ENCODE data around the gene RFTN2.
"Not testable (repeated sequence)": the region's sequence is repeated elsewhere in the genome, so short reads cannot be mapped to it uniquely, and the experiment has no call there.

Gene RFTN2

DNA sequence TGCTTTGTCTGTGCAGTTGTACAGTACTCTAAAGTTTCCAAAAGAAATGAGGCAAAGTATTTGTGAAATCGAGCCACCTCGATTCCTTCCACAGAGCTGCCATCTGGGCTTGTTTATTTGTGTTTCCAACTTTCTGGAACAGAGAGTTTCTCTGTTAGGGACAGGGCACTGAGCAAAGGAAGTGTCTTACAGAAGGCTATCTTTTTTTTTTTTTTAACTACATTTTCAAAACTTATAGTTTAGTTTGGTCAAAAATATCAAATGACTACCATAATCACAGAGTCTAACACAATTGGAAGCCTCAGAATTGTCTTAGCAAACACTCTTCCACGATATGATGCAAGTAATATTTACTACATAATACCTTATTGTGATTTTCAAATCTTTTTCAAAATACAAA lies 796 bp downstream of the RFTN2 start:
- DNase-seq = no peak

- no peak for DNase-seq
Observed at GRCh38 chr2:197674060-197674459, 1.3 kb downstream of the RFTN2 start.

DNA sequence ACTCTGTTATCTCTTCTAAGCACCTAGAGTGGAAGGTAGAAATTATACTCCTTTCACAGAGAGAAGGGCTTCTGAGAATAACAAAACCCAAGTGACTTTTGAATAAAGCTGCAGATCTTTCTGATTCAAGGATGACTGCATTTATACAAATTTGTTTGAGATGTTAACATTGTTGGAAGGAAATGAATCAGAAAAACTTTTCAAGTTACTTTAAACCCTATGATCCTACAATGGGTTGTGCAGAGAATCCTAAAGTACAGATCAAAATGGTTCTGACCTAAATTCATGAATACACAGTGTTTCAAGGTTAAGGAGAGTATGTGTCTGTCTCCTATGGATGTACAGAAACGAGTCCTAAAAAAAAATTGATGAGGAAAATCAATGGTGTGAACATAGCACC lies 1.8 kb downstream of the RFTN2 start:
- no peak for DNase-seq

GRCh38 chr2:197673106-197673505 lies 2.3 kb downstream of the RFTN2 start:
- no peak for DNase-seq

DNA sequence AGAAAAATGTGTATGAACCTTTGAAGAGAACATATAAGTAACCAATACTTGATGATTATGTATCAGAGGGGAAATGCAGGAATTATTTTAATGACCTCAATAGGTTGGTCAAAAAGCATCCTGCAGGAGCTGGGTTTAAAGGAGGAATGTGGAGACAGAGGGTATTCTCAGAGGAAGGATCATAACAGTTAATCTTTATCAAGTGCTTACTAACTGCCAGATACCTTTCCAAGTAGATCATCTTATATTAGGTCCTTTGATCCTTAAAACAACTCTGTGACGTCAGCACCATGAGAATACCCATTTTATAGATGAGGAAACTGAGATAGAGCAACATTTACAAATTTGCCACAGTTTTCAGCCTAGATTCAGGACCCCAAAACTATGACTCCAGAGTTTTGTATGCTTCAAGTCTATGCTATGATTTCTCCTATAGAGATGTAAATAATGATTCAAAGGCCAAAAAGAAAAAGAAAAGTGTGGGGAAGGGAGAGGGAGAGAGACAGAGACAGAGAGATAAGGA lies 3.0 kb downstream of the RFTN2 start:
- DNase-seq = no peak

GRCh38 chr2:197669077-197669476 lies 6.3 kb downstream of the RFTN2 start:
- DNase-seq = no peak

DNA sequence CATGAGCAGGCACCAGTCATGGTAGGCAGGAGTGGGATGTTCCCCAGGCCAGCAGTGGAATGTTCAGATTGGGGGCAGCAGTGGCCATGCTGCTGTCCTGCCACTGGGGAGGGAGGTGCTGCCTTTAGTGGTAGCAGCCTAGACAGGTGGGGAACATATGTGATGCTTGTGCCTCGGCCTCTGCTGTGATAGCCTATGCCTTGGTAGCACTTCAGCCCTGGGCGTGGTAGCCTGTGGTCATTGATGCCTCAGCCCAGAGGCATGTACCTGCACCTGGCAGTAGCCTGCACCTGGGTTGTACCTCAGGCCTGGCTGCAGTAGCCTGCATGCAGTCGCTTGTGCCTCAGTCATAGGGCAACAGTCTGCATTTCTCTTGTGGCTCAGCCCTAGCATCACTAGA lies 7.1 kb downstream of the RFTN2 start:
- no peak for DNase-seq

- no peak for DNase-seq
Observed at GRCh38 chr2:197666277-197666676, 9.1 kb downstream of the RFTN2 start.

GRCh38 chr2:197661626-197662025 lies 13.8 kb downstream of the RFTN2 start:
- DNase-seq = no peak

GRCh38 chr2:197657562-197657961 lies 17.8 kb downstream of the RFTN2 start:
- DNase-seq = no peak

GRCh38 chr2:197647961-197648690 lies 27.3 kb downstream of the RFTN2 start:
- no peak for DNase-seq

- DNase-seq = no peak
Observed at GRCh38 chr2:197641666-197642065, 33.7 kb downstream of the RFTN2 start.

DNA sequence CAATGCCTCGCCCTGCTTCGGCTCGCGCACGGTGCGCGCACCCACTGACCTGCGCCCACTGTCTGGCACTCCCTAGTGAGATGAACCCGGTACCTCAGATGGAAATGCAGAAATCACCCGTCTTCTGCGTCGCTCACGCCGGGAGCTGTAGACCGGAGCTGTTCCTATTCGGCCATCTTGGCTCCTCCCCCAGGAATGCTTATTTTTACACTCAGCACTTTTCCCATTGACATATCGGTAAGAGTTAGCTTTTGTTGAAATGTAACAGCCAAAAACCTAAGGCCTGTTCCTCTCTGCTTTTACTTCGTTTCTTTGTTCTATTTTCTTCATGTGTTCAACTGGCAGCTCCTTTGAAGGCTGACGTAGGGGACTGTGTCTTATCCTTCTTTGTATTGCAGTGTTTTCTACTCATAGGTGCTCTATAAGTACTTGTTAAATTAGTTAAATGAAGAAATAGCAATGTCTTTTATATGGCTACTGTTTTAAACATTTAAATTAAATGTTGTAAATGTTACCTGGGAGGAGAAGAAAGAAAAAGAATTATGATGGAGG lies 34.7 kb downstream of the RFTN2 start:
- not testable (repeated sequence) for DNase-seq

- no peak for DNase-seq
Observed at GRCh38 chr2:197633109-197633657, 42.2 kb downstream of the RFTN2 start.

DNA sequence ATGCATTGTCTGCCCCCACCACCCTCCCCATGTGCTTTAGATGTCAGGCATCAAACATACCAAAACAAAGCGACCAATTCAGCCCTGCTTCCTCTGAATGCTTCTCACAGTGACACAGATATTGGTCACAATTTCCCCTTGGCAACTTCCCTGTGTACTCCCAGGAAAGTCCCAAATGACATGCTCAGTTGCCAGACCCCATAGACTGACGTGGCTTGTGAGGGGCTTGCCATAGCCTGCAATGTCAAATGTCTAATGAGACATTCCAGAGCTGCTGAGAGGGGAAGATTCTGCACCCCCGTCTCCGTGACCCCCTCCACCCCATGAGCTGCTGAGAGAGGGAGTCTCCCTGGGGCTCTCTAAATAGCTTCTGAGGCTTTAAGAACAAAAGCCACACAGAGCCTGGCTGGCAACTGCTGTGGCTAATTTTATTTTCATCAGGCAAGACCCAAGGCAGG lies 47.3 kb downstream of the RFTN2 start:
- DNase-seq = no peak

DNA sequence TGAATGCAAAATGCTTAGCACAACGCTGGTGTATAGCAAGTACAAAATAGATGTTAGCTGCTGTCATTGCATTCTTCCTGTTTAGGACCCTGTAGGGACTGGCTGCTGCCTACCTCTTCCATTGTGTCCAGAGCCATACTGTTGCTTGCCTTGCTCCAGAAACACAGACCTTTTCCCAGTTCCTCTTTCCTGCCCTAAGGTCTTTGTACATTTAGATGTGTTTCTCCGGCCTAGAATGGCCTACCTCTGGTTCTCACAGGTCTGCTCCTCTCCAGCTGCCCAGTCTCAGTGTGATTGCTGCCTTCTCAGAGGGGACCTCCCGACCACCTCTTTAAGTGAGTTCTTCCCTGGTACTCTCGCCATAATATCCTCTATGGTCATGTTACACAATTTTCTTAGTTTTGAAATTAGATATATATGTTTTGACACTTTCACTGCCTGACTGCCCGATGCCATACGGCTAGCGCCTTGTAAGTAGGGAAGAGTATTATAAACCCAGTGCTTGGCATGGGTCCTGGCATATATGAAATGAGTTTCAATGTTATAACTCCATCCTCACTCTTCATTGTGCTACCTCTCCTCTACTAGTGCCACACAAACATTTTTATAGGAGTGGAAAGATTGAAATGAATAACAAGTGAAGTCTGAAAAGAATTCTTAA lies 48.3 kb downstream of the RFTN2 start:
- no peak for DNase-seq

GRCh38 chr2:197620133-197620532 lies 55.3 kb downstream of the RFTN2 start:
- no peak for DNase-seq

GRCh38 chr2:197615016-197615652 lies 60.3 kb downstream of the RFTN2 start:
- DNase-seq = no peak

GRCh38 chr2:197614532-197614931 lies 60.9 kb downstream of the RFTN2 start:
- DNase-seq = no peak

DNA sequence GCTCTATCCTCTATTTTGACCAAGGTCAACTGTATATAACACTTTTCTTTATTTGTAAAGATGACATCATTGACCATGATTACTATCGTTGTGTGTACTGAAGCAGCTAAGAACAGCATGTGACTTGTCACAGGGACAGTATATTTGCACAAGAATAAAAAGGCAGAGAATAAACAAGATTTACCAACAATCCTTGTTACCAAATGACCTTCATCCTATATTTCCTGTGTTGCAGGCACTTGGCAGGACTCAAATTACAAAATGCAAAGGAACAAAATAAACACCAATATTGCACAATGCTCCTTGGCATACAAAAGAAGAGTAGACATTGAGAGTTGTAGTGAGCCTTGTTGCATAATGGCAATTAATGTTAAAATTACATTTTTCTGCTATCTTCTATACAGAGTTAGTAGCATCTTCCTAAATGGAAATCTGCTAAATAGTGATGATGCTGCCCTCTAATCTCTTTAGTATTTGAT lies 61.8 kb downstream of the RFTN2 start:
- no peak for DNase-seq

GRCh38 chr2:197606180-197606579 lies 69.2 kb downstream of the RFTN2 start:
- no peak for DNase-seq

- DNase-seq = no peak
Observed at GRCh38 chr2:197604117-197604860, 71.1 kb downstream of the RFTN2 start.
